HL-60 (cell line): ENCODE data around the gene LRP1B.

Experiments used
- POLR2AphosphoS5 ChIP-seq: IDR thresholded peaks from 2 replicates; pipeline ENCODE4 v1.6.1; 2012; ENCODE audit warnings: low read depth
- TF ChIP-seq, protein P1 (sequence below): IDR thresholded peaks from one replicate; pipeline ENCODE4 v1.5.1; 2011; ENCODE audit warnings: low read length, control low read depth, inconsistent platforms; ENCODE audit not compliant: insufficient read depth
- TF ChIP-seq, protein P2 (sequence below): IDR thresholded peaks from 2 replicates; pipeline ENCODE4 v1.6.1; 2012; ENCODE audit warnings: low read depth; ENCODE audit not compliant: insufficient replicate concordance

DNA sequence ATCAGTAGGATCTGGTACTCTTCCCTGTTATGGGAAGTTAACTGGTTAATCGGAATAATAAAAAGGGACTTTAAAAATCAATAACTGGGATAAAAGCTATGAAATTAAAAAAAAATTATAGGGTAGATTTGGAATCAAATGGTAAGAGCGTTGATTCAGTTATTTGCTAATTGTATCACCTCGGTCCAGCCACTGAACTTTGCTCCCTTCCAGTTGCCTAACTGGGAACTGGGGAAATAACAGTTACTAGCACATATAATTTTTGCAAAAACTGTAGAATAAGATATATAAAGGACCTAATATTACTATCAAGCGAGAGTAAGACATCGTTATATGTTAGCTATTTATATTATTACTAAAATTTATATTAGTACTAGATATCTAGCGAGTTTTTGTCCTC, 302.1 kb downstream of the LRP1B start:
- TF ChIP-seq, protein P1, sequence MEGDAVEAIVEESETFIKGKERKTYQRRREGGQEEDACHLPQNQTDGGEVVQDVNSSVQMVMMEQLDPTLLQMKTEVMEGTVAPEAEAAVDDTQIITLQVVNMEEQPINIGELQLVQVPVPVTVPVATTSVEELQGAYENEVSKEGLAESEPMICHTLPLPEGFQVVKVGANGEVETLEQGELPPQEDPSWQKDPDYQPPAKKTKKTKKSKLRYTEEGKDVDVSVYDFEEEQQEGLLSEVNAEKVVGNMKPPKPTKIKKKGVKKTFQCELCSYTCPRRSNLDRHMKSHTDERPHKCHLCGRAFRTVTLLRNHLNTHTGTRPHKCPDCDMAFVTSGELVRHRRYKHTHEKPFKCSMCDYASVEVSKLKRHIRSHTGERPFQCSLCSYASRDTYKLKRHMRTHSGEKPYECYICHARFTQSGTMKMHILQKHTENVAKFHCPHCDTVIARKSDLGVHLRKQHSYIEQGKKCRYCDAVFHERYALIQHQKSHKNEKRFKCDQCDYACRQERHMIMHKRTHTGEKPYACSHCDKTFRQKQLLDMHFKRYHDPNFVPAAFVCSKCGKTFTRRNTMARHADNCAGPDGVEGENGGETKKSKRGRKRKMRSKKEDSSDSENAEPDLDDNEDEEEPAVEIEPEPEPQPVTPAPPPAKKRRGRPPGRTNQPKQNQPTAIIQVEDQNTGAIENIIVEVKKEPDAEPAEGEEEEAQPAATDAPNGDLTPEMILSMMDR = no peak
- no peak for TF ChIP-seq POLR2AphosphoS5
- TF ChIP-seq, protein P2, sequence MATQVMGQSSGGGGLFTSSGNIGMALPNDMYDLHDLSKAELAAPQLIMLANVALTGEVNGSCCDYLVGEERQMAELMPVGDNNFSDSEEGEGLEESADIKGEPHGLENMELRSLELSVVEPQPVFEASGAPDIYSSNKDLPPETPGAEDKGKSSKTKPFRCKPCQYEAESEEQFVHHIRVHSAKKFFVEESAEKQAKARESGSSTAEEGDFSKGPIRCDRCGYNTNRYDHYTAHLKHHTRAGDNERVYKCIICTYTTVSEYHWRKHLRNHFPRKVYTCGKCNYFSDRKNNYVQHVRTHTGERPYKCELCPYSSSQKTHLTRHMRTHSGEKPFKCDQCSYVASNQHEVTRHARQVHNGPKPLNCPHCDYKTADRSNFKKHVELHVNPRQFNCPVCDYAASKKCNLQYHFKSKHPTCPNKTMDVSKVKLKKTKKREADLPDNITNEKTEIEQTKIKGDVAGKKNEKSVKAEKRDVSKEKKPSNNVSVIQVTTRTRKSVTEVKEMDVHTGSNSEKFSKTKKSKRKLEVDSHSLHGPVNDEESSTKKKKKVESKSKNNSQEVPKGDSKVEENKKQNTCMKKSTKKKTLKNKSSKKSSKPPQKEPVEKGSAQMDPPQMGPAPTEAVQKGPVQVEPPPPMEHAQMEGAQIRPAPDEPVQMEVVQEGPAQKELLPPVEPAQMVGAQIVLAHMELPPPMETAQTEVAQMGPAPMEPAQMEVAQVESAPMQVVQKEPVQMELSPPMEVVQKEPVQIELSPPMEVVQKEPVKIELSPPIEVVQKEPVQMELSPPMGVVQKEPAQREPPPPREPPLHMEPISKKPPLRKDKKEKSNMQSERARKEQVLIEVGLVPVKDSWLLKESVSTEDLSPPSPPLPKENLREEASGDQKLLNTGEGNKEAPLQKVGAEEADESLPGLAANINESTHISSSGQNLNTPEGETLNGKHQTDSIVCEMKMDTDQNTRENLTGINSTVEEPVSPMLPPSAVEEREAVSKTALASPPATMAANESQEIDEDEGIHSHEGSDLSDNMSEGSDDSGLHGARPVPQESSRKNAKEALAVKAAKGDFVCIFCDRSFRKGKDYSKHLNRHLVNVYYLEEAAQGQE = no peak
